Measurements from ENCODE around the gene WDR1. TPM values are rescaled to one million over a fixed set of nuclear protein-coding genes. Genes with fewer than 3 reads are reported as not detected.
A peak's percentile ranks its signal among the peaks of the same experiment; 100 is the strongest.

The WDR1 gene
- total RNA-seq, 4 donors from 2014 or later: 361 to 536 (median 485) TPM

GRCh38 chr4:10122236-10122932 is 5.8 kb upstream of the WDR1 start:
- Histone ChIP-seq H3K27me3 (no peaks in the 10 kb centered on the region), H3K36me3 (no peaks in the 10 kb centered on the region), H3K4me1 (peaks cover 13 to 42% (median 38%) of the 10 kb centered on the region in 4 donors), H3K4me3 (no peak overlapping the region), H3K9me3 (no peaks in the 10 kb centered on the region), H3K27ac (replicated peaks in 1 of 4) (no peak overlapping the region)
- 86% methylated on average over 12 of the region's 12 CpGs for WGBS
- intact Hi-C loops (cut with DNase I): loop anchor here (5.0 kb wide), 1 partner anchor 35 kb away; no protein-coding TSS in a partner anchor
- no peak for DNase-seq (ENCODE audit: extremely low spot score)
- TF ChIP-seq, protein P1, sequence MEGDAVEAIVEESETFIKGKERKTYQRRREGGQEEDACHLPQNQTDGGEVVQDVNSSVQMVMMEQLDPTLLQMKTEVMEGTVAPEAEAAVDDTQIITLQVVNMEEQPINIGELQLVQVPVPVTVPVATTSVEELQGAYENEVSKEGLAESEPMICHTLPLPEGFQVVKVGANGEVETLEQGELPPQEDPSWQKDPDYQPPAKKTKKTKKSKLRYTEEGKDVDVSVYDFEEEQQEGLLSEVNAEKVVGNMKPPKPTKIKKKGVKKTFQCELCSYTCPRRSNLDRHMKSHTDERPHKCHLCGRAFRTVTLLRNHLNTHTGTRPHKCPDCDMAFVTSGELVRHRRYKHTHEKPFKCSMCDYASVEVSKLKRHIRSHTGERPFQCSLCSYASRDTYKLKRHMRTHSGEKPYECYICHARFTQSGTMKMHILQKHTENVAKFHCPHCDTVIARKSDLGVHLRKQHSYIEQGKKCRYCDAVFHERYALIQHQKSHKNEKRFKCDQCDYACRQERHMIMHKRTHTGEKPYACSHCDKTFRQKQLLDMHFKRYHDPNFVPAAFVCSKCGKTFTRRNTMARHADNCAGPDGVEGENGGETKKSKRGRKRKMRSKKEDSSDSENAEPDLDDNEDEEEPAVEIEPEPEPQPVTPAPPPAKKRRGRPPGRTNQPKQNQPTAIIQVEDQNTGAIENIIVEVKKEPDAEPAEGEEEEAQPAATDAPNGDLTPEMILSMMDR (IDR thresholded peaks at IDR 0.05): no peak
- TF ChIP-seq POLR2AphosphoS5 (IDR thresholded peaks at IDR 0.05) (no peak), EP300 (IDR thresholded peaks at IDR 0.05) (no peak), POLR2A (IDR thresholded peaks at IDR 0.05; ENCODE audit: low read depth) (no peak)

DNA sequence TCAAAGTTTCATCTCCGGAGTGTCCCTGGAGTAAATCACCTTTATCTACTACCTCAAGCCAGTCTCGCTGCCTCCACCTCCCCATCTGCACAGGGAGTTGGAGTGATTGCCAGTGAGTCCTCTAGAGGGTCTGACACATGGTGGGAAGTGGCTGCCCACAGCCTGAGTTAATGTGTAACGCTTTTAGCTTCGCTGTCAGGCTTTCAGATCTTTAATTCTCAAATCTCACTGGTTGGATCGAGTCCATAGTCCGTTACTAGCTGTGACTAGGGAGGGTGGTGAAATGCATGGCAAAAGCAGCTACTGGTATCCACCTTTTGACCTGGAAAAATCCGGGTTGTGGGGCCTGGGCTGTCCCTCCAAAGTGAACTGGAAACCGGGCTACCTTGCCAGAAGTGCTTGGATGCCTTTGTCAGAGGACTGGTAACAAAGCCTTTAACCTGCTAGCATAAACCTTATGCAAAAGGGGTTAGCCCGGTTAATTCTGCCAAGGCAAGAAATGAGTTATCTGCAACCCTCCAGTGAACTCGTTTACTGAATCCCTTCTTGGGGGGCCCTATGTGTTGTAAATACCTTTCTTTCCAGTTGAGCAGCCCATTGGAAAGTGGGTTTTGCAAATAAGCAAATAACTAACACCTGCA is 5.1 kb upstream of the WDR1 start:
- 74% methylated on average over 10 of the region's 10 CpGs for WGBS
- H3K4me1 ChIP-seq: peaks cover 15 to 44% (median 40%) of the 10 kb centered on the region in 4 donors
- intact Hi-C loops (cut with DNase I): loop anchor here (5.0 kb wide), 1 partner anchor 36 kb away; no protein-coding TSS in a partner anchor
- H3K4me3 ChIP-seq: no peak overlapping the region
- H3K9me3 ChIP-seq: no peaks in the 10 kb centered on the region
- H3K27ac ChIP-seq (replicated peaks in 1 of 4): no peak overlapping the region
- no peaks in the 10 kb centered on the region for H3K27me3 ChIP-seq
- DNase-seq (ENCODE audit: extremely low spot score): no peak
- H3K36me3 ChIP-seq: no peaks in the 10 kb centered on the region
- TF ChIP-seq POLR2AphosphoS5 (IDR thresholded peaks at IDR 0.05): no peak
- TF ChIP-seq POLR2A (IDR thresholded peaks at IDR 0.05; ENCODE audit: low read depth): no peak
- TF ChIP-seq EP300 (IDR thresholded peaks at IDR 0.05): no peak
- TF ChIP-seq, protein P1 (IDR thresholded peaks at IDR 0.05): no peak

DNA sequence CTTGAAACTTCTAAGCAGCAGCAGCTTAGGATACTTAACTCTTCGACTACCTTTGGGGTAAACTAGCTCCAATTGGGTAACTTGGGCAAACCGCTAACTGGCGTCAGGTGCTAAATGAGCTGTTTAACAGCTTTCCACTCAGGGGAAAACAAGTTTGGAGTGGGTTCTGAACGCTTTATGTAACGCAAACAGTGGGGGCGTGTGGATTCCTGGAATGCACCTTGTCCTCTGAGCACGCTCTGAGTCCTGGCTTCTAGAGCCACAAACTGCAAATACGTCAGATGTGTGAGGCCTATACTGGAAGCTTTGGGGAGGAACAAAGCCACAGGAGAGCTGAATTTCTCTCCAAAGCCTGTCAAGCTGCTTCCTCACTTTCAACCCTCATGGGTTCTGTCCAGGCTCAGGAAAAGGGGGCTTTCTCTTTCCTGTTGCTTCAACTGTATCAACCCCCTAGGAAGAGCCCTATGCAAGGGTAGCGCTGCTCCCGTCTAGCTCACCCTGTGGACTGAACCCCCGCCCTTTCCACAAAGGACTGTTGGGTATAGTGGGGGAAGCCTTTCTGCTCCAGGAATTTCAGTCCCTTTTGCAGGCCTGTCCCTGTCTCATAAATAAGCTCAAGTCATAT is 4.5 kb upstream of the WDR1 start:
- no peak for TF ChIP-seq POLR2A (IDR thresholded peaks at IDR 0.05; ENCODE audit: low read depth)
- no peak for TF ChIP-seq POLR2AphosphoS5 (IDR thresholded peaks at IDR 0.05)
- TF ChIP-seq, protein P1 (IDR thresholded peaks at IDR 0.05): no peak
- TF ChIP-seq EP300 (IDR thresholded peaks at IDR 0.05): no peak

DNA sequence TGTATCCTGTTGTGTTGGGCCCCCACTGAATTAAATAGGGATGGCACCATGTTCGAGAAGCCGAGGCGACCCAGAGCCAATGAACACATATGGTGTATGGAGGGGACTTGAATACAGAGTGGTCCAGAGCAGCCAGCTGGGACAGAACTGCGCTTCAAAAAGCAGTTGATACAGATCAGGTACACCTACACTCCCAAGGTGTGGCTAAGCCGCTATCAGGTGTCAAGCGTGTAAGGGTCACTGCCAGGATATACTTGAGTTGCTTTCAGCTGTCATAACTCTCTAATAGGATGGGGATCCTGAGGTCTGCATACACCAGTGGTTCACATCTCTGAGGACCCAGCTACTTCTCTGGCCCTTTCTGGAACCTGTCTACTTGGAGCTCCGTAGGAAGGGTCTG is 3.2 kb upstream of the WDR1 start:
- no peak for TF ChIP-seq POLR2A (IDR thresholded peaks at IDR 0.05; ENCODE audit: low read depth)
- H3K4me1 ChIP-seq: peaks cover 26 to 55% (median 52%) of the 10 kb centered on the region in 4 donors
- intact Hi-C loops (cut with DNase I): loop anchor here (5.0 kb wide), 1 partner anchor 38 kb away; no protein-coding TSS in a partner anchor

More for the DNA sequence above, 4.5 kb upstream of the WDR1 start:
- peaks cover 15 to 44% (median 40%) of the 10 kb centered on the region in 4 donors for H3K4me1 ChIP-seq
- no peak overlapping the region for H3K4me3 ChIP-seq
- intact Hi-C loops (cut with DNase I): loop anchor here (5.0 kb wide), 1 partner anchor 36 kb away; no protein-coding TSS in a partner anchor
- no peak for DNase-seq (ENCODE audit: extremely low spot score)
- H3K27me3 ChIP-seq: no peaks in the 10 kb centered on the region
- 85% methylated on average over 10 of the region's 11 CpGs for WGBS
- no peaks in the 10 kb centered on the region for H3K36me3 ChIP-seq
- no peak overlapping the region for H3K27ac ChIP-seq (replicated peaks in 1 of 4)
- H3K9me3 ChIP-seq: no peaks in the 10 kb centered on the region

GRCh38 chr4:10119278-10119677 is 2.7 kb upstream of the WDR1 start:
- intact Hi-C loops (cut with DNase I): no loop called here
- Histone ChIP-seq H3K9me3 (no peaks in the 10 kb centered on the region), H3K27ac (replicated peaks in 1 of 4) (peak overlapping the region; percentile 93 to 98 (median 94)), H3K4me1 (peaks cover 30 to 58% (median 56%) of the 10 kb centered on the region in 4 donors), H3K4me3 (no peak overlapping the region), H3K36me3 (peaks cover 0 to 15% (median 11%) of the 10 kb centered on the region in 4 donors), H3K27me3 (no peaks in the 10 kb centered on the region)
- DNase-seq (ENCODE audit: extremely low spot score): no peak
- TF ChIP-seq EP300 (IDR thresholded peaks at IDR 0.05) (no peak), POLR2A (IDR thresholded peaks at IDR 0.05; ENCODE audit: low read depth) (no peak), POLR2AphosphoS5 (IDR thresholded peaks at IDR 0.05) (no peak)
- TF ChIP-seq, protein P1 (IDR thresholded peaks at IDR 0.05): no peak
- WGBS: 47% methylated on average over 8 of the region's 8 CpGs

More for the DNA sequence above, 3.2 kb upstream of the WDR1 start:
- H3K27me3 ChIP-seq: no peaks in the 10 kb centered on the region
- peak overlapping the region in 3 of 4 donors; percentile 93 to 98 (median 96) for H3K27ac ChIP-seq (replicated peaks in 1 of 4)
- no peak for DNase-seq (ENCODE audit: extremely low spot score)
- no peaks in the 10 kb centered on the region for H3K9me3 ChIP-seq
- H3K36me3 ChIP-seq: peaks cover 0 to 10% (median 8%) of the 10 kb centered on the region in 4 donors
- no peak overlapping the region for H3K4me3 ChIP-seq
- 96% methylated on average over 4 of the region's 7 CpGs for WGBS
